ENCODE results near the gene PTBP1. TPM values are rescaled to one million over a fixed set of nuclear protein-coding genes. Genes with fewer than 3 reads are reported as not detected.
A peak's percentile ranks its signal among the peaks of the same experiment; 100 is the strongest.

PTBP1 gene
- total RNA-seq, 3 donors from 2014 or later (not counting 1 experiment from before 2014, with no cell fraction given): 302 to 350 (median 345) TPM

- H3K4me1 ChIP-seq (ENCODE audit: control insufficient read depth, insufficient read depth, low read length): peaks cover 29% of the 10 kb centered on the region
- no peak overlapping the region for H3K4me3 ChIP-seq (ENCODE audit: low read length)
- Mint-ChIP-seq H3K27ac (no peak overlapping the region), H3K4me1 (peaks cover 26 to 27% of the 10 kb centered on the region in 2 donors), H3K36me3 (no peaks in the 10 kb centered on the region), H3K4me3 (no peak overlapping the region), H3K27me3 (ENCODE audit: low read depth in 2 of 2) (no peaks in the 10 kb centered on the region), H3K9me3 (no peaks in the 10 kb centered on the region)
- H3K27ac ChIP-seq (ENCODE audit: low read length): no peak overlapping the region
- intact Hi-C loops (cut with micrococcal nuclease): loop anchor here (5.0 kb wide), 1 partner anchor 133 kb away; the partner anchor contains the start of gene RNF126
- 97% methylated on average over 28 of the region's 28 CpGs for WGBS (ENCODE audit: insufficient coverage)
- no peaks in the 10 kb centered on the region for H3K27me3 ChIP-seq (ENCODE audit: control insufficient read depth, insufficient read depth, low read length)
- no peak for TF ChIP-seq CTCF (IDR thresholded peaks at IDR 0.05)
- H3K36me3 ChIP-seq (ENCODE audit: control insufficient read depth, insufficient read depth, low read length): peaks cover 1% of the 10 kb centered on the region
- ATAC-seq: no peak
- peak in 1 of 2 donors; percentile 20 for DNase-seq
- no peaks in the 10 kb centered on the region for H3K9me3 ChIP-seq (ENCODE audit: control insufficient read depth, insufficient read depth, low read length)
These were observed 2.1 kb upstream of the PTBP1 start for GRCh38 chr19:795073-795611.

DNA sequence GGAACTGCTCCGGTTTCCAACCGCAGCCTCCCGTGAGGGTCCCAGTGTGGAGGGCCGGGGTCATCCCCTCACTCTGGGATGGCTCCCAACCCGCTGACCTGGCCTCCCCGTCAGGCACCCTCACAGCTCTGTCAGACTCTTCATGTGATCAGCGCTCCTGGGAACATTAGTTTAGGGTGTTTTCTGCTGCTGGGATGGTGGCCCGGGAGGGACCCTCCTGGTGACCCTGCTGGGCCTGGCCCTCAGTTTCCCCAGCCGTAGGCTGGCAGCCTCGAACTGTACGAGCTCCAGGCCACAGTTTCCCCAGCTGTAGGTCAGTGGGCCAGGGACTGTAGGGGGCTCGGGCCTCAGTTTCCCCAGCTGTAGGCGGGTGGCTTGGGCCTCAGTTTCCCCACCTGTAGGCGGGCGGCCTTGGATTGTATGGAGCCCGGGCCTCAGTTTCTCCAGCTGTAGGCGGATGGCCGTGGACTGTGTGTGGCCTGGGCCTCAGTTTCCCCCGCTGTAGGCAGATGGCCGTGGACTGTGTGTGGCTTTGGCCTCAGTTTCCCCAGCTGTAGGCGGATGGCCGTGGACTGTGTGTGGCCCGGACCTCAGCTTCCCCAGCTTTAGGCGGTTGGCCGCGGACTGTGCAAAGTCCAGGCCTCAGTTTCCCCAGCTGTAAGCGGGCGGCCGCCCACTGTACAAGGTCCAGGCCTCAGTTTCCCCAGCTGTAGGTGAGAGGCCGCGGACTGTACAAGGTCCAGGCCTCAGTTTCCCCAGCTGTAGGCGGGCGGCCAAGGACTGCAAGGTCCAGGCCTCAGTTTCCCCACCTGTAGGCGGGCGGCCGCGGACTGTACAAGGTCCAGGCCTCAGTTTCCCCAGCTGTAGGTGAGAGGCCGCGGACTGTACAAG is 1.3 kb upstream of the PTBP1 start:
- Histone ChIP-seq H3K9me3 (ENCODE audit: control insufficient read depth, insufficient read depth, low read length) (no peaks in the 10 kb centered on the region), H3K4me3 (ENCODE audit: low read length) (peak overlapping the region; percentile 72), H3K27me3 (ENCODE audit: control insufficient read depth, insufficient read depth, low read length) (no peaks in the 10 kb centered on the region), H3K4me1 (ENCODE audit: control insufficient read depth, insufficient read depth, low read length) (peaks cover 37% of the 10 kb centered on the region), H3K27ac (ENCODE audit: low read length) (no peak overlapping the region), H3K36me3 (ENCODE audit: control insufficient read depth, insufficient read depth, low read length) (peaks cover 6% of the 10 kb centered on the region)
- H3K27ac Mint-ChIP-seq: peak overlapping the region in 1 of 2 donors; percentile 87
- no peaks in the 10 kb centered on the region for H3K36me3 Mint-ChIP-seq
- no peak overlapping the region for H3K4me3 Mint-ChIP-seq
- no peaks in the 10 kb centered on the region for H3K27me3 Mint-ChIP-seq (ENCODE audit: low read depth in 2 of 2)
- peak in 1 of 2 donors; percentile 24 for DNase-seq
- no peak for ATAC-seq
- H3K9me3 Mint-ChIP-seq: no peaks in the 10 kb centered on the region
- WGBS (ENCODE audit: insufficient coverage): 86% methylated on average over 39 of the region's 39 CpGs
- H3K4me1 Mint-ChIP-seq: peaks cover 33% of the 10 kb centered on the region in 2 donors
- intact Hi-C loops (cut with micrococcal nuclease): loop anchor here (2.0 to 5.0 kb wide), 2 partner anchors 134 to 611 kb away; partner anchors contain the start of genes DAZAP1 and RNF126
- no peak for TF ChIP-seq CTCF (IDR thresholded peaks at IDR 0.05)

DNA sequence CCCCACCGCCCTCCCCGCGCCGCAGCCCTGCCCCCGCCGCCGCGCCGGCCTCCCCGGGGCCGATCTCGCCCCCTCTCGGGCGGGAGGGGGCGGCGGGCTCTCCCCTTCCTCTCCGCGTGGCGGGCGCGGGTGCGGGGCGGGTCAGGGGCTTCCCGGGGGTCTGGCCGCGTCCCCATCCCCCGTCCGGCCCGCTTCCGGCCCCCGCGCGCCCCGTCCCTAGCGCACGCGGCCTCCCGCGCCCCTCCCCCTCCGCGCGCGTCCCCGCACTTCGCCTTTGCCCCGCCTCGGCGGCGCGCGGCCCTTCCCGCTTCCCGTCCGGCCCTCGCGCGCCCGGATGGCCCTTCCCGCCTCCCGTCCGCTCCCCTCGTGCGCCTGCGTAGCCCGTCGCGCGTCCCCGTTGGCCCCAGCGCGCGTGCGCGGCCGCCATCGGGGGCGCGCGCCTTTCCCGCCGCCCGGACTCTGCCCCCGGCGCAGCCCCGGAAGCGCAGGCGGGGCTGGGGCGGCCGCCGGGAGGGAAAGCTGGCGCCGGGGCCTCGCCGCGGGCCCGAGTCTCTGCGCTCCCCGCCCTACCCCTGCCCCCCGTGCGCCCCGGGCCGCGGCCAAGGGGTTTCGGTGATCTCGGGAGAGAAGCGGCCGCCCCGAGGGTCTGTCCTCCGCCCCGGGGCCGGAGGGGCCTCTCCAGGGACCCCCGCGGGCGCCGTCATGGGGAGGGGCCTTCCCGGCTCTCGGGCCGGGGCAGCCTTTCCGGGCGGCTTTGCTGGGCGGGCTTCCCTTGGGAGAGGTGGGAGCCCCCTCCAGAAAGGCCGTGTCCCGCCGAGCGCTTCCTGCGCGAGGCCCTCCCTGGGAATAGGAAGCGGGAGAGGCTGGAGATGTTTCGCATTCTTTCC is 519 bp downstream of the PTBP1 start:
- Histone ChIP-seq H3K9me3 (ENCODE audit: control insufficient read depth, insufficient read depth, low read length) (no peaks in the 10 kb centered on the region), H3K4me3 (ENCODE audit: low read length) (peak overlapping the region; percentile 46), H3K27me3 (ENCODE audit: control insufficient read depth, insufficient read depth, low read length) (no peaks in the 10 kb centered on the region), H3K4me1 (ENCODE audit: control insufficient read depth, insufficient read depth, low read length) (peaks cover 55% of the 10 kb centered on the region), H3K27ac (ENCODE audit: low read length) (peak overlapping the region; percentile 65), H3K36me3 (ENCODE audit: control insufficient read depth, insufficient read depth, low read length) (peaks cover 11% of the 10 kb centered on the region)
- WGBS (ENCODE audit: insufficient coverage): under 1% methylated on average over 129 of the region's 129 CpGs
- H3K27me3 Mint-ChIP-seq (ENCODE audit: low read depth in 2 of 2): no peaks in the 10 kb centered on the region
- peak; percentile 90 to 94 for DNase-seq
- peak overlapping the region; percentile 95 for H3K4me3 Mint-ChIP-seq
- ATAC-seq: peak; percentile 33 to 56 (median 34)
- H3K9me3 Mint-ChIP-seq: no peaks in the 10 kb centered on the region
- no peak for TF ChIP-seq CTCF (IDR thresholded peaks at IDR 0.05)
- peaks cover 50% of the 10 kb centered on the region in 2 donors for H3K4me1 Mint-ChIP-seq
- peak overlapping the region; percentile 83 to 88 for H3K27ac Mint-ChIP-seq
- intact Hi-C loops (cut with micrococcal nuclease): loop anchor here (2.0 to 5.0 kb wide), 2 partner anchors 135 to 609 kb away; partner anchors contain the start of genes DAZAP1 and RNF126
- H3K36me3 Mint-ChIP-seq: no peaks in the 10 kb centered on the region
